Breast epithelium (tissue), 4 donors: ENCODE data around the gene IFI44L. TPM values are rescaled to one million over a fixed set of nuclear protein-coding genes. Genes with fewer than 3 reads are reported as not detected.

Experiments
- DNase-seq, 2 donors: peaks; one replicate each; pipeline ENCODE4 v3.0.0-alpha.2; 2019; ENCODE audit warnings: low spot score in 2 of 2
- H3K27ac ChIP-seq, 2 donors: fragments of 200-600 bp; sonication (generic) in 1 of 2; one replicate each; pipeline ENCODE4 v1.5.1; 2016 to 2019; ENCODE audit warnings: mild to moderate bottlenecking in 1 of 2
- H3K27me3 ChIP-seq, 2 donors: fragments of 200-600 bp; sonication (generic) in 1 of 2; one replicate each; pipeline versions ENCODE4 v1.5.1 to v1.6.0; 2017 to 2019; ENCODE audit warnings: control low read depth in 1 of 2, mild to moderate bottlenecking in 1 of 2
- H3K36me3 ChIP-seq: fragments of 200-600 bp; one replicate; pipeline ENCODE4 v1.5.1; 2019
- H3K4me1 ChIP-seq, 2 donors: fragments of 200-600 bp; sonication (generic); one replicate each; pipeline ENCODE4 v1.5.1; 2016 to 2019; ENCODE audit warnings: control low read depth in 1 of 2
- H3K4me3 ChIP-seq, 3 donors: fragments of 200-600 bp; sonication (generic); 1 replicate in 2 of 3; 2 replicates in 1 of 3; pipeline ENCODE4 v1.5.1; 2016 to 2019; ENCODE audit warnings: mild to moderate bottlenecking in 3 of 3, moderate library complexity in 2 of 3
- H3K9me3 ChIP-seq, 2 donors: fragments of 200-600 bp; sonication (generic) in 1 of 2; one replicate each; pipeline ENCODE4 v1.5.1; 2016 to 2019; ENCODE audit warnings: control low read depth in 1 of 2
- POLR2A ChIP-seq: fragments of 450-650 bp; IDR thresholded peaks from one replicate; pipeline ENCODE4 v1.6.1; 2016; ENCODE audit warnings: antibody characterized with exemption, mild to moderate bottlenecking, moderate library complexity
- POLR2AphosphoS5 ChIP-seq, 3 donors: sonication (generic); formaldehyde crosslinking; IDR thresholded peaks; one replicate each; pipeline ENCODE4 v1.6.1; 2017; ENCODE audit warnings: antibody characterized with exemption in 3 of 3
- intact Hi-C: fragments of 100-400 bp; cut with DNase I; formaldehyde crosslinking; loops from one replicate; pipeline ENCODE4 v1.15.1; 2023; ENCODE audit warnings: low total_unique reads
- total RNA-seq, 3 donors: library from RNA; depleted of rRNA; stranded (reverse); fragments of >200 nt; gene quantifications; one replicate each; pipeline ENCODE4 v1.1.0, GENCODE V29; 2016
- TF ChIP-seq, protein P1 (sequence below), 3 donors: fragments of 450-650 bp; IDR thresholded peaks; one replicate each; pipeline ENCODE4 v1.5.1; 2016 to 2017; ENCODE audit warnings: antibody characterized with exemption in 3 of 3, mild to moderate bottlenecking in 3 of 3, moderate library complexity in 3 of 3

The IFI44L gene
- total RNA-seq, 3 donors from 2014 or later, result 4.3 to 13.4 (median 7.8) TPM

DNA sequence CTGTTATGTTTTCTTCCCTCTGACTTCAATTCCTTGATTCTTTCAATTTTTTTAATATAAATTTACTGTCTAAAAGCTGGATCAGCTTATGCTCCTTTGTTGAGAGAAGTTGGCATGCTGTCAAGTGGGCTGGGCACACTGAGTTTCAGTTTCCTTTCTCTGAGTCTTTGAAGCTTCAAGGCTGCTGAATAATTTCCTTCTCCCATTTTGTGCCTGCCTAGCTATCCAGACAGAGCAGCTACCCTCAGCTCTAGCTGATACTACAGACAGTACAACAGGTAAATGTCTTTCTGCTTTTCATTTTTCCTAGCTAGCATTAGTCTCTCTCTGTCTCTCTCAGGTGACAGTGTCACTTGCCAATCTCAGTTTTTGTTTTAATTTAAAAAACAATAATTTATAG is 29.4 kb downstream of the IFI44L start, which contains the start of gene IFI44:
IFI44 (plus strand) TSS at position 204 of the 400 bp plus-strand sequence. CDS start 365 bp downstream, outside the sequence.
- Histone ChIP-seq H3K36me3 (no peaks in the 10 kb centered on the region), H3K4me3 (peak within 1 kb of the TSS; percentile 40 to 48 (median 47)), H3K9me3 (no peaks in the 10 kb centered on the region), H3K27me3 (no peaks in the 10 kb centered on the region), H3K4me1 (peaks cover 0 to 4% of the 10 kb centered on the region in 2 donors), H3K27ac (peak within 1 kb of the TSS; percentile 33 to 50)
- DNase-seq, result peak; percentile 68 to 78
- intact Hi-C loops, result no loop called here
- TF ChIP-seq POLR2A (no peak), POLR2AphosphoS5 (IDR thresholded peaks at IDR 0.05) (peak in 1 of 3 donors; percentile 43)
- TF ChIP-seq, protein P1, sequence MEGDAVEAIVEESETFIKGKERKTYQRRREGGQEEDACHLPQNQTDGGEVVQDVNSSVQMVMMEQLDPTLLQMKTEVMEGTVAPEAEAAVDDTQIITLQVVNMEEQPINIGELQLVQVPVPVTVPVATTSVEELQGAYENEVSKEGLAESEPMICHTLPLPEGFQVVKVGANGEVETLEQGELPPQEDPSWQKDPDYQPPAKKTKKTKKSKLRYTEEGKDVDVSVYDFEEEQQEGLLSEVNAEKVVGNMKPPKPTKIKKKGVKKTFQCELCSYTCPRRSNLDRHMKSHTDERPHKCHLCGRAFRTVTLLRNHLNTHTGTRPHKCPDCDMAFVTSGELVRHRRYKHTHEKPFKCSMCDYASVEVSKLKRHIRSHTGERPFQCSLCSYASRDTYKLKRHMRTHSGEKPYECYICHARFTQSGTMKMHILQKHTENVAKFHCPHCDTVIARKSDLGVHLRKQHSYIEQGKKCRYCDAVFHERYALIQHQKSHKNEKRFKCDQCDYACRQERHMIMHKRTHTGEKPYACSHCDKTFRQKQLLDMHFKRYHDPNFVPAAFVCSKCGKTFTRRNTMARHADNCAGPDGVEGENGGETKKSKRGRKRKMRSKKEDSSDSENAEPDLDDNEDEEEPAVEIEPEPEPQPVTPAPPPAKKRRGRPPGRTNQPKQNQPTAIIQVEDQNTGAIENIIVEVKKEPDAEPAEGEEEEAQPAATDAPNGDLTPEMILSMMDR (IDR thresholded peaks at IDR 0.05), result no peak

DNA sequence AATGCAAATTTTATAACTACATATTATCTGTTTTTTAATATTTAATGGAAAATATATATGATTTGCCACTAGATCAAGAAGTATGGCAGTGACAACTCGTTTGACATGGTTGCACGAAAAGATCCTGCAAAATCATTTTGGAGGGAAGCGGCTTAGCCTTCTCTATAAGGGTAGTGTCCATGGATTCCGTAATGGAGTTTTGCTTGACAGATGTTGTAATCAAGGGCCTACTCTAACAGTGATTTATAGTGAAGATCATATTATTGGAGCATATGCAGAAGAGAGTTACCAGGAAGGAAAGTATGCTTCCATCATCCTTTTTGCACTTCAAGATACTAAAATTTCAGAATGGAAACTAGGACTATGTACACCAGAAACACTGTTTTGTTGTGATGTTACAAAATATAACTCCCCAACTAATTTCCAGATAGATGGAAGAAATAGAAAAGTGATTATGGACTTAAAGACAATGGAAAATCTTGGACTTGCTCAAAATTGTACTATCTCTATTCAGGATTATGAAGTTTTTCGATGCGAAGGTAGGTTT is 29.9 kb downstream of the IFI44L start:
- peak overlapping the region; percentile 40 to 48 (median 47) for H3K4me3 ChIP-seq
- H3K36me3 ChIP-seq, result no peaks in the 10 kb centered on the region
- H3K27ac ChIP-seq, result peak overlapping the region; percentile 33 to 50
- no peaks in the 10 kb centered on the region for H3K9me3 ChIP-seq
- H3K27me3 ChIP-seq, result no peaks in the 10 kb centered on the region
- TF ChIP-seq, protein P1 (IDR thresholded peaks at IDR 0.05), result no peak
- TF ChIP-seq POLR2AphosphoS5 (IDR thresholded peaks at IDR 0.05) (no peak), POLR2A (no peak)
- no peak for DNase-seq
- peaks cover 0 to 4% of the 10 kb centered on the region in 2 donors for H3K4me1 ChIP-seq
- intact Hi-C loops, result no loop called here

DNA sequence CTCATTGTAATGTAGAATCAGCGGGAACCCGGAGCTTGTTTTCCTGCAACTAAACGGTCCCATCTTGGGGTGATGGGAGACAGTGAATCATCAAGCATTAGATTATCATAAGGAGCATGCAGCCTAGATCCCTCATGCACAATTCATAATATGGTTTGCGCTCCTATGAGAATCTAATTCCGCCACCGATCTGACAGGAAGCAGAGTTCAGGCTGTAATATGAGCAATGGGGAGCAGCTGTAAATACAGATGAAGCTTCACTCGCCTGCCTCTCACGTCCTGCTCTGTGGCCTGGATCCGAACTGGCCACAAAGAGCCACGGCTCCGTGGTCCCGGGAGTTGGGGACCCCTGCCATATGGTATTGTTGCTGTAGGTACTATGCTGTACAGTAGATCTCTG is 31.0 kb downstream of the IFI44L start:
- Histone ChIP-seq H3K36me3 (no peaks in the 10 kb centered on the region), H3K27ac (peak overlapping the region; percentile 2 to 73), H3K27me3 (no peaks in the 10 kb centered on the region), H3K4me3 (peak overlapping the region; percentile 40 to 48 (median 47)), H3K4me1 (peaks cover 0 to 4% of the 10 kb centered on the region in 2 donors), H3K9me3 (no peaks in the 10 kb centered on the region)
- DNase-seq, result no peak
- intact Hi-C loops, result no loop called here
- TF ChIP-seq POLR2A (no peak), POLR2AphosphoS5 (IDR thresholded peaks at IDR 0.05) (no peak)
- TF ChIP-seq, protein P1 (IDR thresholded peaks at IDR 0.05), result no peak

- Histone ChIP-seq H3K27me3 (no peaks in the 10 kb centered on the region), H3K9me3 (no peaks in the 10 kb centered on the region), H3K4me3 (peak overlapping the region; percentile 40 to 48 (median 47)), H3K27ac (peak overlapping the region in 1 of 2 donors; percentile 73), H3K4me1 (peaks cover 0 to 4% of the 10 kb centered on the region in 2 donors), H3K36me3 (no peaks in the 10 kb centered on the region)
- no peak for DNase-seq
- intact Hi-C loops, result no loop called here
- TF ChIP-seq, protein P1 (IDR thresholded peaks at IDR 0.05), result no peak
- TF ChIP-seq POLR2A, result no peak
- no peak for TF ChIP-seq POLR2AphosphoS5 (IDR thresholded peaks at IDR 0.05)
These were observed 31.8 kb downstream of the IFI44L start for GRCh38 chr1:78652019-78652560.

DNA sequence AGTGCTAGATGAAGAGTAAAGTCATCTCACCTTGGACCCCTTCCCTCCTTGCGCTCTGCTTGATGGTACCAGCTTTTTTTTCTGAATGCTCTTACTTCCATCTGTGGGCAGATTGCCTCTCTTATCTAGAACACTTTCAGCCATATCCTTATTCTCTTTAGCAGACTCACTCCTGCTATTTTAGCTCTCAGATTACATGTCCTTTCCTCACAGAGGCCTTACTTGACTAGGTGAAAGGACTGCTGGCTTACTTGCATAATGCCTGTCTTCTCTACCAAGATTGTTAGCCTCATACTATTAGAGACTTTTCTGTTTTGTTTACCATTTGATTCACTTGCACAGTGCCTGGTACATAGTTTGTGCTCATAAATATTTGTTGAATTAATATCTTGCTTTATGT is 38.7 kb downstream of the IFI44L start:
- intact Hi-C loops, result no loop called here
- H3K36me3 ChIP-seq, result no peaks in the 10 kb centered on the region
- no peak for DNase-seq
- H3K27ac ChIP-seq, result no peak overlapping the region
- no peaks in the 10 kb centered on the region for H3K4me1 ChIP-seq
- no peaks in the 10 kb centered on the region for H3K27me3 ChIP-seq
- TF ChIP-seq, protein P1 (IDR thresholded peaks at IDR 0.05), result no peak
- TF ChIP-seq POLR2AphosphoS5 (IDR thresholded peaks at IDR 0.05) (no peak), POLR2A (no peak)
- H3K4me3 ChIP-seq, result no peak overlapping the region
- H3K9me3 ChIP-seq, result no peaks in the 10 kb centered on the region
